Upper lobe of right lung (tissue), 1 donor: ENCODE results near the gene TRPV4. TPM values are rescaled to one million over a fixed set of nuclear protein-coding genes. Genes with fewer than 3 reads are reported as not detected.

Experiments used
- ATAC-seq: fragments of 200-7000 bp; cut with Tn5 transposase; one replicate; pipeline ENCODE4 v1.9.1; 2020; ENCODE audit warnings: mild to moderate bottlenecking, moderate library complexity
- DNase-seq: peaks from one replicate; pipeline ENCODE4 v3.0.0-alpha.2; 2020
- H3K27ac ChIP-seq: fragments of 200-600 bp; one replicate; pipeline ENCODE4 v1.8.0; 2022
- H3K27me3 ChIP-seq: fragments of 200-600 bp; one replicate; pipeline ENCODE4 v1.8.0; 2022; ENCODE audit warnings: mild to moderate bottlenecking
- H3K36me3 ChIP-seq: fragments of 200-600 bp; one replicate; pipeline ENCODE4 v1.8.0; 2022
- H3K4me1 ChIP-seq: fragments of 200-600 bp; one replicate; pipeline ENCODE4 v1.8.0; 2022
- H3K4me3 ChIP-seq: fragments of 200-600 bp; one replicate; pipeline ENCODE4 v1.8.0; 2022; ENCODE audit warnings: mild to moderate bottlenecking
- H3K9me3 ChIP-seq: fragments of 200-600 bp; one replicate; pipeline ENCODE4 v1.8.0; 2022
- intact Hi-C: fragments of 100-400 bp; cut with DNase I; formaldehyde crosslinking; loops from one replicate; pipeline ENCODE4 v1.11.0; 2022
- total RNA-seq: library from RNA; stranded (reverse); fragmentation: NEBNext Ultra II Directional; extraction: Animal tissue kit (Norgen Biotek cat#: 25700); gene quantifications from one replicate; pipeline ENCODE4 v1.2.1, GENCODE V29; 2021
- TF ChIP-seq, protein P1 (sequence below): fragments of 200-600 bp; IDR thresholded peaks from one replicate; pipeline ENCODE4 v1.8.0; 2022; ENCODE audit warnings: antibody characterized with exemption
- donor health status: DM: no; HTN: yes; CAD: no; lungs with severe emphysema.

The TRPV4 gene
- total RNA-seq, 1 donor from 2014 or later: 4.5 TPM

GRCh38 chr12:109743076-109743910 is 89.9 kb downstream of the TRPV4 start:
- TF ChIP-seq, protein P1, sequence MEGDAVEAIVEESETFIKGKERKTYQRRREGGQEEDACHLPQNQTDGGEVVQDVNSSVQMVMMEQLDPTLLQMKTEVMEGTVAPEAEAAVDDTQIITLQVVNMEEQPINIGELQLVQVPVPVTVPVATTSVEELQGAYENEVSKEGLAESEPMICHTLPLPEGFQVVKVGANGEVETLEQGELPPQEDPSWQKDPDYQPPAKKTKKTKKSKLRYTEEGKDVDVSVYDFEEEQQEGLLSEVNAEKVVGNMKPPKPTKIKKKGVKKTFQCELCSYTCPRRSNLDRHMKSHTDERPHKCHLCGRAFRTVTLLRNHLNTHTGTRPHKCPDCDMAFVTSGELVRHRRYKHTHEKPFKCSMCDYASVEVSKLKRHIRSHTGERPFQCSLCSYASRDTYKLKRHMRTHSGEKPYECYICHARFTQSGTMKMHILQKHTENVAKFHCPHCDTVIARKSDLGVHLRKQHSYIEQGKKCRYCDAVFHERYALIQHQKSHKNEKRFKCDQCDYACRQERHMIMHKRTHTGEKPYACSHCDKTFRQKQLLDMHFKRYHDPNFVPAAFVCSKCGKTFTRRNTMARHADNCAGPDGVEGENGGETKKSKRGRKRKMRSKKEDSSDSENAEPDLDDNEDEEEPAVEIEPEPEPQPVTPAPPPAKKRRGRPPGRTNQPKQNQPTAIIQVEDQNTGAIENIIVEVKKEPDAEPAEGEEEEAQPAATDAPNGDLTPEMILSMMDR: no peak
- Histone ChIP-seq H3K4me1 (no peaks in the 10 kb centered on the region), H3K27ac (no peak overlapping the region), H3K36me3 (no peaks in the 10 kb centered on the region), H3K27me3 (no peaks in the 10 kb centered on the region), H3K4me3 (no peak overlapping the region), H3K9me3 (no peaks in the 10 kb centered on the region)
- no peak for ATAC-seq
- peak; percentile 41 for DNase-seq
- intact Hi-C loops: no loop called here

- intact Hi-C loops: no loop called here
- Histone ChIP-seq H3K27ac (no peak overlapping the region), H3K9me3 (no peaks in the 10 kb centered on the region), H3K27me3 (no peaks in the 10 kb centered on the region), H3K36me3 (no peaks in the 10 kb centered on the region), H3K4me1 (no peaks in the 10 kb centered on the region), H3K4me3 (no peak overlapping the region)
- ATAC-seq: no peak
- peak; percentile 53 for DNase-seq
- TF ChIP-seq, protein P1: no peak
Observed at GRCh38 chr12:109741970-109742703, 91.1 kb downstream of the TRPV4 start.

- Histone ChIP-seq H3K27ac (no peak overlapping the region), H3K36me3 (no peaks in the 10 kb centered on the region), H3K4me3 (no peak overlapping the region), H3K9me3 (no peaks in the 10 kb centered on the region), H3K4me1 (no peaks in the 10 kb centered on the region), H3K27me3 (no peaks in the 10 kb centered on the region)
- intact Hi-C loops: no loop called here
- TF ChIP-seq, protein P1: no peak
- no peak for ATAC-seq
- peak; percentile 49 for DNase-seq
Observed at GRCh38 chr12:109741286-109741969, 91.8 kb downstream of the TRPV4 start.

DNA sequence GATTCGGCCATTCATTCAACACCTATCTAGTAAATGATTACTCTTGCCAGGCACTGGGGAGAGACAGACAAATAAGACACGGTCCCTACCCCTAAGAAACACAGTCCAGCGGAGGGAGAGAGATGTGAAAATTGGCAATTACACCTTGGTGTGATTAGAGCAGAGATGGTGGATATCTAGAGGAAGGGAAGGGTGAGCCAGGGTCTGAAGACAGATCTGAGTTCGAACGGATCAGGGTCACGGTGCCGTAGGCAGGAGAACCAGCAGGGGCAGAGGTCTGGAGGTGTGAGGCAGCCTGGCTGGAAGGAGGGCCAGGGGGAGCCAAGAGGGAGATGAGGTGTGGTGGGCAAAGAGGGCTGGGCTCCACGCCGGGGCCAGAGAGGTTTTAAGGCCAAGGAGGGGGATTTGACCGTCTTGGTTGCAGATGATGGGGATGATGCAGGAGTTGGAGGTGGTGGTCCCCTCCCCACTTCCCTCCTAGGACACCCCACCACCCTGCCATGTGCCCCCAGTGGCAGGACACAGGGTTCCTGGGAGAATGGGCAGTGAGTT is 92.4 kb downstream of the TRPV4 start:
- no peaks in the 10 kb centered on the region for H3K36me3 ChIP-seq
- ATAC-seq (no peak), DNase-seq (peak; percentile 34)
- H3K4me3 ChIP-seq: no peak overlapping the region
- H3K9me3 ChIP-seq: no peaks in the 10 kb centered on the region
- no peaks in the 10 kb centered on the region for H3K4me1 ChIP-seq
- intact Hi-C loops: no loop called here
- TF ChIP-seq, protein P1: no peak
- H3K27ac ChIP-seq: no peak overlapping the region
- peaks cover 3% of the 10 kb centered on the region for H3K27me3 ChIP-seq
